A673 (cell line): ENCODE data around the gene OR52E8. TPM values are rescaled to one million over a fixed set of nuclear protein-coding genes. Genes with fewer than 3 reads are reported as not detected.

Experiments used
- Bru-seq: library from RNA; stranded (reverse); fragments of 400-500 nt; gene quantifications from one replicate; lab custom pipeline; 2021; lab: Mats Ljungman, UMichigan
- BruChase-seq, 2 experiments: library from RNA; stranded (reverse); fragments of 400-500 nt; gene quantifications; one replicate each; lab custom pipeline; 2021; lab: Mats Ljungman, UMichigan
- BruUV-seq: library from RNA; stranded (reverse); fragments of 400-500 nt; replicated peaks from 2 replicates; lab custom pipeline; 2021; lab: Mats Ljungman, UMichigan
- CTCF ChIA-PET: fragments of 300-600 bp; sonication (Branson Sonifier 250); formaldehyde crosslinking; loops from one replicate; lab custom pipeline; 2022; ENCODE audit warnings: antibody characterized with exemption; lab: Charles Lee
- POLR2A ChIA-PET: fragments of 300-600 bp; sonication (Branson Sonifier 250); formaldehyde crosslinking; loops from one replicate; lab custom pipeline; 2022; ENCODE audit warnings: antibody characterized with exemption; ENCODE audit not compliant: low non-redundant PET; lab: Charles Lee
- DNase-seq: peaks from one replicate; pipeline ENCODE4 v3.0.0-alpha.2; 2015; ENCODE audit warnings: low spot score
- H3K27ac ChIP-seq: fragments of 200-600 bp; sonication (generic); 2 replicates; pipeline ENCODE4 v1.5.1; 2016; ENCODE audit warnings: mixed run types, low read depth, mild to moderate bottlenecking, mixed read lengths, antibody characterized with exemption, low read length; ENCODE audit not compliant: poor library complexity, severe bottlenecking
- H3K27me3 ChIP-seq: fragments of 200-600 bp; sonication (generic); replicated peaks from 2 replicates; pipeline ENCODE4 v1.6.1; 2017; ENCODE audit warnings: mixed run types, low read depth, mild to moderate bottlenecking, mixed read lengths, antibody characterized with exemption, low read length; ENCODE audit not compliant: insufficient read depth, poor library complexity
- H3K36me3 ChIP-seq: fragments of 200-600 bp; sonication (generic); 2 replicates; pipeline ENCODE4 v1.6.1; 2016; ENCODE audit warnings: mixed run types, mild to moderate bottlenecking, mixed read lengths, antibody characterized with exemption, low read length; ENCODE audit not compliant: insufficient read depth, poor library complexity, severe bottlenecking
- H3K4me1 ChIP-seq: fragments of 200-600 bp; sonication (generic); 2 replicates; pipeline ENCODE4 v1.6.1; 2017; ENCODE audit warnings: mixed run types, mild to moderate bottlenecking, mixed read lengths, antibody characterized with exemption, low read length; ENCODE audit not compliant: insufficient read depth, poor library complexity, severe bottlenecking
- H3K4me3 ChIP-seq: fragments of 200-600 bp; sonication (generic); 2 replicates; pipeline ENCODE4 v1.5.1; 2016; ENCODE audit warnings: low read depth, mixed run types, mild to moderate bottlenecking, mixed read lengths, low read length; ENCODE audit not compliant: poor library complexity, severe bottlenecking
- H3K9me3 ChIP-seq: fragments of 200-600 bp; sonication (generic); 2 replicates; pipeline ENCODE4 v1.6.1; 2016; ENCODE audit warnings: mixed run types, low read depth, mild to moderate bottlenecking, mixed read lengths, antibody characterized with exemption, low read length; ENCODE audit not compliant: poor library complexity, severe bottlenecking
- CTCF ChIP-seq: fragments of 300-800, 200-600 bp; sonication (generic); conservative IDR thresholded peaks from 2 replicates; pipeline ENCODE4 v1.5.1; 2017; ENCODE audit warnings: low read depth, mild to moderate bottlenecking, antibody characterized with exemption, low read length, moderate library complexity, mixed read lengths
- EZH2 ChIP-seq: fragments of 200-600 bp; sonication (generic); IDR thresholded peaks from 2 replicates; pipeline ENCODE4 v1.6.1; 2017; ENCODE audit warnings: borderline replicate concordance, low read depth, mild to moderate bottlenecking, mixed read lengths, antibody characterized with exemption, low read length; ENCODE audit not compliant: poor library complexity, severe bottlenecking
- intact Hi-C: fragments of 100-400 bp; cut with micrococcal nuclease; formaldehyde crosslinking; loops from one replicate; pipeline ENCODE4 v1.10.0; 2022; ENCODE audit not compliant: unreplicated experiment
- long read RNA-seq: library from polyadenylated mRNA; stranded (forward); transcript quantifications from one replicate; pipeline ENCODE4 v2.0.0, GENCODE V29; 2022
- total RNA-seq: library from RNA; stranded (reverse); gene quantifications from 2 replicates; pipeline ENCODE4 v1.2.3, GENCODE V29; 2021

The OR52E8 gene
- total RNA-seq (not detected in 2 replicates), Bru-seq, nascent RNA (not detected), BruChase-seq, experiment 1, labeled RNA remaining after a 2-hour chase (not detected), BruChase-seq, experiment 2, labeled RNA remaining after a 6-hour chase (not detected)
- long read RNA-seq = 0 reads

- H3K27ac ChIP-seq = no peak within 1 kb of the TSS
- POLR2A ChIA-PET = no interaction called here
- DNase-seq = no peak
- intact Hi-C loops = no loop called here
- TF ChIP-seq CTCF (no peak), EZH2 (no peak)
- CTCF ChIA-PET = no interaction called here
- H3K36me3 ChIP-seq = no peaks in the 10 kb centered on the region
- no peaks in the 10 kb centered on the region for H3K27me3 ChIP-seq
- H3K4me3 ChIP-seq = no peak within 1 kb of the TSS
- H3K4me1 ChIP-seq = no peaks in the 10 kb centered on the region
- no peaks in the 10 kb centered on the region for H3K9me3 ChIP-seq
- BruUV-seq = no TSS peak
Observed at GRCh38 chr11:5857590-5857989, at the start of gene OR52E8. Gene OR52E8 (minus strand): TSS chr11:5857690. CDS start chr11:5857690, 0 bp downstream.

DNA sequence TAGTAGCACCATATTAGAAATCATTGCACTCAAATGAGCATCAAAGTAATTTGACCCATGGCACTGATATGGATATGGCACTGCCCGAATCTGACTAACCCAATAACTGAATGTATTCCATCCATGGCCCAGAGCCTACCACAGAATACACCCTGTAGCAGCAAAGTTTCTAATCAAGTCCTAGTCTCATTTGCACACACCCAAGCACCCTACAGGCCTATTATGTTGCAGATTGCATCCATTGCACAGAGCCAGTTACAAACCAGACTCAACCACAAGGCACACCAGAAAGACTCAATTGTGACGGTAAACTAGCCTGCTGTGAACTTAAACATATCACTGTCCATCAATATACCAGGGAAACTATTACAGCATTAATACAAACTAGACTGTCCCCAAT, 42.0 kb upstream of the OR52E8 start:
- TF ChIP-seq EZH2 = no peak
- TF ChIP-seq CTCF = no peak
- Histone ChIP-seq H3K36me3 (no peaks in the 10 kb centered on the region), H3K27me3 (no peaks in the 10 kb centered on the region), H3K27ac (no peak overlapping the region), H3K4me3 (no peak overlapping the region), H3K4me1 (no peaks in the 10 kb centered on the region), H3K9me3 (no peaks in the 10 kb centered on the region)
- POLR2A ChIA-PET = no interaction called here
- intact Hi-C loops = loop anchor here (10.0 kb wide), 1 partner anchor 295 kb away; no protein-coding TSS in a partner anchor
- DNase-seq = no peak
- no TSS peak for BruUV-seq
- CTCF ChIA-PET = no interaction called here

DNA sequence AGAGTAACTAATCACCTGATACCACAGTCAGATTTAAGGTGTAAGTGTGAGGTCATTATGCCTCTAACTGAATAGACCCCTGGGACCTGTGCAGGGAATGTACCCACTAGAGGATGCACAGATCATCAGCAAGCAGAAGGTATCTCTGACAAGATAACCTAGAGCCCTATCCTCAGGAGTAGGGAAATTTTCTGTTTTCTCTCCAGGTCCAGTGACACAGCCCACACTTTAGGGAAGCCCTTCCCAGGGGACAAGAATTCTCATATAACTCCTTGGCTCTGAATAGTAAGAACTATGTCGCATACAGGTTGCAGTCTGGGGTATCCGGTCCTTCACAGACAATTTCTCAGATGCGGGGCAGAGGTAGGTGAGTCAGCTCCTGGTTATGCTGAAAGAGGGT, 35.4 kb upstream of the OR52E8 start, which contains the start of gene OR52E5:
TSS of gene OR52E5 (plus strand) at position 301 of the 400 bp plus-strand sequence. CDS start 7,569 bp downstream, outside the sequence.
- POLR2A ChIA-PET = no interaction called here
- Histone ChIP-seq H3K9me3 (no peaks in the 10 kb centered on the region), H3K4me3 (no peak within 1 kb of the TSS), H3K27ac (no peak within 1 kb of the TSS), H3K4me1 (no peaks in the 10 kb centered on the region), H3K36me3 (no peaks in the 10 kb centered on the region), H3K27me3 (no peaks in the 10 kb centered on the region)
- TF ChIP-seq EZH2 (no peak), CTCF (no peak)
- intact Hi-C loops = loop anchor here (10.0 kb wide), 1 partner anchor 288 kb away; no protein-coding TSS in a partner anchor
- BruUV-seq = no TSS peak
- CTCF ChIA-PET = no interaction called here
- DNase-seq = no peak
